Measurements from ENCODE around the gene ATP6V0D1.
A peak's percentile ranks its signal among the peaks of the same experiment; 100 is the strongest.
"Not testable (repeated sequence)": the region's sequence is repeated elsewhere in the genome, so short reads cannot be mapped to it uniquely, and the experiment has no call there.

ATP6V0D1 gene

DNA sequence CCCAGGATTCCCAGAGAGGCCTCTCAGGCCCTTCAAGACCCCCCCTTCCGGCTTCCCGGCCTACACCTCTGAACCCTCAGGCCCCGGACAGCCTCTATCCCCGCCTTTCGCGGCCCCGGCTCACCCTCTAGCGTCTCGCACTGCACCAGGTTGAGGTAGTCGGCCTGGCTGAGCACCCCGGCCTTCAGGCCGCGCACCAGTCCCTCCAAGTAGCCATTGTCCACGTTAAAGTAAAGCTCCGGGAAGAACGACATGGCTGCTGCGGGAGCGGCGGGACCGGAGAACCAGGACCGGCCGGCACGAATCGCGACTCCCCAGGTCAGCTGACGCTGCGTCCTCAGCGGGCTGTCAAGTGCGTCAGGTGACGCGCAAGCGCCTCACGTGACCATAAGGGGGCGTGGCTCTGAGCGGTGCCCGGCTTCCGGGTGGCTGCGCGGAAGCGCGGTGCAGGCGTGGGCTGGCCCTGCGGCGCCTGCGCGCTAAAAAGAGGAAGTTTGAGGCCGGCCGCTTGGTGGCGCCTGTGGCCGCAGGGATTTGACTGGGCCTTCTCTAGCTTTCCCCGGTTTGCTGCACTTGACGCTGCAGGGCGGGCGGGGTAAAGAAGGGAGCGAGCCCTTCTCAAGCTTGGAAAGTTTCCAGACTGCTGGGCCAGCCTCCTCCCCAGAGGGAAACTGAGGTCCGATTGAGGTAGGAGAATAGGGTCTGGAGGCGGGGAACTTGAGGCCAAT is at the start of gene ATP6V0D1:
Gene ATP6V0D1 (minus strand): TSS at position 325 of the 728 bp plus-strand sequence. CDS start 71 bp downstream, at position 254.
- DNase-seq, result peak; percentile 89

DNA sequence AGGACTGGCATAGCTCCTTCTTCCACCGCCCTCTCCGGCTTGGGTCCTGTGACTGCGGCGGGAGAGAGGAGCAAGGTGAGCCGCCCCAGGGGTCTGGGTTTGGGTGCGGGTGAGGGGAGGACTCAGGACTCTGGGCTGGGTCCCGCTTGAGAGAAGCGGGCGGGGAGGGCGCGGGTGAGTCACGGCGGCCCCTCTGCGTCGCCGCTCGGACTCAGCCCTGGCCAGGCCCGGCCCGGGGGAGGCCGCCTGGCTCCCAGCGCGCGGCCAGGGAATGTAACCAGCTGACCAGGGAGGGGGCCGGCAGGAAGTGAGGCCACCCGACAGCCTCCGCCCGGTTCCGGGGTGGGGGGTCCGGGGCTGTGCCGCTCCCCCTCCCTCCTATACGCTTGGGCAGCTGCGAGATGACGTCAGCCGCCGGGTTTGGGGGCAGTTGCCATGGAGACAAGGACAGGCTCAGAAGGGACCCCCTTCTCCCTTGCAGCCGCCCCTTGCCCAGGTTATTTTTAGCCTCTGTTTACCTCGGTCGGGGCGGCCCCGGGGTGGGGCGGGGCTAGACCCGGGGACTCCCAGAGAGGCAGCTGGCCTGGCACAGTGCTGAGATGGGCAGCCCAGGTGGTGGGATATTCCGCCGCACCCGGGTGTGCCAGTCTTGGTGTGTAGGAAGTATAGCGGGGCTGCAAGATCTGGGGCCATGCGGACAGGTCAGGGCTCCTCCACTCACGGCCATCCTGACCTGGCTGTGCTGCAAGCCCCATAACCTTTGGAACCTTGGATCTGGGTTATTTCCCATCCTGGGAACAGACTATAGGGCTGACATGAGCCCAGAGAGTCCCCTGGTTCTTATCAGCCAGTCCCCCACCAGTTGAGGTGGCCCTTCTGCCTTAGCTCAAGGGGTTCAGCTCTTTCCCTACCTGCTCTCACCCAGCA is 49.3 kb upstream of the ATP6V0D1 start:
- no peak for DNase-seq

DNA sequence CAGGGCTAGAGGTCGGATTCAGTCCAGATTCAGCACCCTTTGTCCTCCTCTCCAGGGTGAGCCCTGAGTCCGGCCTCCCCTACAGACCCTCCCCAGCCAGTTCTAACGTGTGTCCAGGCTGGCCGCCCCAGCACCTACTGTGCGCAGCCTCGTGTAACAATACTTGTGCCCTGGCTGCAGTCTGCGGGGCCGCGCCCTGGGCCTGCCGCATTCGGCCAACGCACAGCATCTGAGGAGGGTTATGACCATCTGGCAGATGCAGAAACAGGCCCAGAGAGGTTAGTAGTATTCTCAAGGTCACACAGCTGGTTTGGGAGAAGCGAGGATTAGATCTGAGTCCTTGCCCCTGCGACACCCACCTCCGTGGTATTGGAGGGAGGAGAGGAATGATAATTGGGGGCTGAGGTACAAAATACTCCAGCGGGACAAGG is 48.6 kb upstream of the ATP6V0D1 start:
- no peak for DNase-seq

GRCh38 chr16:67528870-67529581 is 48.1 kb upstream of the ATP6V0D1 start:
- no peak for DNase-seq

DNA sequence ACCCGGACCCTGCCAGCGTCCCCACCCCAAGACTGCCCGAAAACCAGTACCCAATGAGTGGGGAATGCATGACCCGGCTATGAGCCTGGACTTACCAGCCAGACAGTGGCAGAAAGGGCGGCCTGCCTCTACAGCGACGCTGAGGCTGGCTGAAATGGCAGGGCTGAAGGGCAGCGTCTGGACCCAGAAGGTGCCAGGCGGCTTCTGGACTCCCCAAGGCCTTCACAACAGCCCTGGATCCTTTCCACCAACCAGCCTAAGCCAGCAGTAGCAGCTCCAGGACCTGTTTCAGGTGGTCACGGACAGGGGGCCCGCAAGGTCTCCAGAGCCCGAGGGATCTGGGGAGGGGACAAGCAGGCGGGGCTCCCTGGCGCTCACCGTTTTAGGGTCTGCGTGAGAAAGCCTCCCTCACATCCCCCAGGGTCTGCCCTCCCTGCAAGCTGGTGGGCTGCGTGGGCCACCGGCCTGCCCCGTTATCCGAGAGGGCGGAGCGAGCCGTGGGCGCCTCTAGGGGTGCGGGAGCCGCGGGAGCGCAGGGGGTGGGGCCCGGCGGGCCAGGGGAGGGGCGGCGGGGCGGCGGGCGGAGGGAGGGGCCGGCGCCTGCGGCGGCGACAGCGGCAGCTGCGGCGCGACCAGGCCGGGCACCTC is 47.4 kb upstream of the ATP6V0D1 start, which contains the start of gene RIPOR1:
Gene RIPOR1 (plus strand): TSS at position 608 of the 648 bp plus-strand sequence. CDS start 9,618 bp downstream, outside the sequence.
- DNase-seq, result no peak

DNA sequence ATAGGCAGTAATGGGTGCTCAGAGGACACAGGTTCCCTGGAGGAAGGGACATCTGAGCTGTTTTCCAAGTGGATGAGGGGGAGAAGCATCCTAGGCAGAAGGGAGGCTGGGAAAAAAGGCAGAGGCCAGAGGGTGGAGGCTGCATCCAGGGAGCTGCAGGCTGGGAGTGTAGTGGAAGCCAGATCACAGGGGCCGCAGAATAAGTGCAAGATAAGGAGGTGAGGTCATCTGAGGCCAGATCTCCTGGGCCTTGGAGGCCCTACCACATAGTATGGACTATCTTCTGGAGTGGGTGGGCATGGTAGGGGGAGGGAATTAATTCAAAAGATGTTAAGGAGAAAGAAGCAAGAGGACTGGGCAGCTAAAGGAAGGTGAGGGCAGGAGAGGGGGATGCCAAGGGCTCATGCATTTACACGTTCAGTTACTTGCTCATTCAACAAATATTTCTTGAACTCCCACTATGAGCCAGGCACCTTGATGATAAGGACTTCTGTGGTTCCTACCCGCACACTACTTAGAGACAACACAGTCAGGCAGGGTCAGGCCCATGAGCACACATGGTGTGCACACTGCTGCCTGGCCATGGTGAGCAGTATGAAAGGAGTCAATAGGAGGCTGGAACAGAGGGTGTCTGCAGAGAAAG is 45.3 kb upstream of the ATP6V0D1 start:
- DNase-seq, result no peak

- no peak for DNase-seq
Observed at GRCh38 chr16:67525176-67525860, 44.4 kb upstream of the ATP6V0D1 start.

DNA sequence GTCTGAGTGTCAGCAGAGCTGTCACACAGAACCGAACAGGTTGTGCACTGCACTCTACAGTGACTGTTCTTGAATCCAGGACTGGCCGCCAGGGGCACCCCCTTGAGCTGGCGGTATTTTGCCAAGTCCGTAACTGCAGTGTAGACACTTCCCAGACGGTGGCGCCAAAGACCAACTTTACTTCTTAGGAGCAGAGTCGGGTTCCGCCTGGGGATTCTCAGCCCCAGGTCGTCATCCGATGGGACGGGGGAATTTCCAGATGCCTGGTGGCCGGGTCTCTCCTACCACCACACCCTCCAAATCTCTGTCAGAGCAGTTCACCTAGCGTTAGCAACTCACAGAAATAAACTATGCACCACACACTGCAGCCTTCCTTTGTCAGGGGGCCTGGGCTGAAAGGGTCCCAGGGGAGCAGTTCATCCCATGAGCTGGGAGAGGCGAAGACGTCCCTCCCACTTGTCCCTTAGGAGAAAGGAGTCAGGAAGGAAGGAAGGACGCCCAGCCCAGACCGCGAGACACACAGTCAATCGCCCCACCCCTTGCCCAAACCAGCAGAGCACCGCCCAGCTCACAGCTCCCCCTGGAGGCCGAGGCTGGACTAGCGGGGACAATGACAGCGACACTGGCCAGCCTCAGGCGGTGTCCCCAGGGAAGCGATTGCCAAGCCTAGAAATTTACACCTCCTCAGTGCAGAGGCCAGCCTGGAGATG is 40.3 kb upstream of the ATP6V0D1 start:
- DNase-seq, result peak; percentile 76

DNA sequence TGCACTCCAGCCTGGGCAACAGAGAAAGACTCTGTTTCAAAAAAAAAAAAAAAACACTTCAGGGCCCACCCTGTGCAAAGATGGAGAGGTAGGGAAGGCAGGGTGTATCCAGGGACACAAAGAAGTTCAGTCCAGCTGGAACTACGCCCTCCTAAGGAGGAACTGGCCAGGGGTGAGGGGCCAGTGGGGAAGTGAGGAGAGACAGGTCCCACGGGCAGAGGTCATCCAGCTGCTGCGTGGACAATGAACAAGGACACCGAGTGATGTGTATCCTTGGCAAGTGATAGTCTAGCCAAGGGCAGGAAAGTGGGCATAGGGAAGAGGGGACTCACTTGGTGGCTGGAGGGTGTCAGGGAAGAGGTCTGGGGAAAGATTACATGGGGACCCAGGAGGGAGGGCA is 38.3 kb upstream of the ATP6V0D1 start:
- DNase-seq, result no peak

DNA sequence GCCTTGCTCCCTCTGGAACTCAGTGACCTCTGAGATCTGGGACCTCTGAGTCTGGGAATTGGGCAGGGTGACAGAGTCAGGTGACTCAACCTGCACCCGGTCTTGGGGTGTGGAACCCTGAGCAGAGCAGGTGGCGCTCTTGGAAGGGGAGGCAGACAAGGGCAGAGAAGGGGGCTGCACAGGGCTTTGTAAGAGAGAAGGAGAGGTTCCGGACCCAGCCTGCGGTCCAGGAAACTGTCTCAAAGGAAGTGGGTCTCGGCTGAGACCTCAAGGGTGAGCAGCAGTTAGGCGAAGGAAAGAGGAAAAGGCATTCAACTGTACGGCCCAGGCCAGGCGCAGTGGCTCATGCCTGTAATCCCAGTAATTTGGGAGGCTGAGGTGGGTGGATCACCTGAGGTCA is 37.7 kb upstream of the ATP6V0D1 start:
- DNase-seq, result no peak

DNA sequence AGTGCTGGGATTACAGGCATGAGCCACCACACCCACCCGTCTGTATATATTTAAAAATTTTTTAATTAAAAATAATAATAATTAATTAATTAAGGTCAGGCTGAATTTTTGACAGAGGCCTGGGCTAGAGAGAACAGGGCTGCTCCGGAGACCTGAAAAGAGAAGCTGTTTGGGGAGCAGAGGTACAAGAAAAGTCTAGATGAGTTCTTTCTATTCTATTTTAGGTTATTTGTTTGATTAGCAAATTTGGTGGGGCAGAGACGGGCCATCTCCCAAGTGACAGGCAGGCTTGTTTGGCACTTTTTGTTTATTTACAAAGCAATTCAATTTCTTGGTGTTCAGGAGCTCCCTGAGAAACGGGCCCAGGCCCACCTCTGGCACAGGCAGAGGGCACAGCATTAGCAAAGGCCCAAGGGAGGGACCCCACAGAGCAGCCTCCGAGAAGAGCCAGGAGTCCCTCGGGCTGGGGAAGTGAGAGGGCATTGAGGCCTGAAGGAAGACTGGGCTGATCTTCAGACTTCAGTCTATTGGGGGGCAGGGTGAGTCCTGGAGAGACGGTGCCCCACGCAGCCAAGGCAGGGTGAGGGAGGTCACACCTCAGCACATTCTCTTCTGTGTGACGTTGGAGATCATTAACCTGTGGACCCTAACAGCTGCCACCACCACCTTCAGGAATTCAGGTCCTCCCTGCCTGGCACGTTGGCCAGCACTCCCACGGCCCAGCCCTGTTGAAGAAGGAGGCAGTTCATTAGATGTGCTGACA is 36.9 kb upstream of the ATP6V0D1 start:
- no peak for DNase-seq

DNA sequence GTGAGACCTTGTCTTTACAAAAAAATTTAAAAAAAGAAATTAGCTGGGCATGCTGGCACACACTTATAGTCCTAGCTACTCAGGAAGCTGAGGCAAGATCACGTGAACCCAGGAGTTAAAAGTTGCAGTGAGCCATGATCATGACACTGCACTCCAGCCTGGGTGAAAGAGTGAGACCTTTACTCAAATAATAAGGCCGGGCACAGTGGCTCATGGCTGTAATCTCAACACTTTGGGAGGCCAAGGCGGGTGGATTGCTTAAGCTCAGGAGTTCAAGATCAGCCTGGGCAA is 36.1 kb upstream of the ATP6V0D1 start:
- DNase-seq, result no peak

DNA sequence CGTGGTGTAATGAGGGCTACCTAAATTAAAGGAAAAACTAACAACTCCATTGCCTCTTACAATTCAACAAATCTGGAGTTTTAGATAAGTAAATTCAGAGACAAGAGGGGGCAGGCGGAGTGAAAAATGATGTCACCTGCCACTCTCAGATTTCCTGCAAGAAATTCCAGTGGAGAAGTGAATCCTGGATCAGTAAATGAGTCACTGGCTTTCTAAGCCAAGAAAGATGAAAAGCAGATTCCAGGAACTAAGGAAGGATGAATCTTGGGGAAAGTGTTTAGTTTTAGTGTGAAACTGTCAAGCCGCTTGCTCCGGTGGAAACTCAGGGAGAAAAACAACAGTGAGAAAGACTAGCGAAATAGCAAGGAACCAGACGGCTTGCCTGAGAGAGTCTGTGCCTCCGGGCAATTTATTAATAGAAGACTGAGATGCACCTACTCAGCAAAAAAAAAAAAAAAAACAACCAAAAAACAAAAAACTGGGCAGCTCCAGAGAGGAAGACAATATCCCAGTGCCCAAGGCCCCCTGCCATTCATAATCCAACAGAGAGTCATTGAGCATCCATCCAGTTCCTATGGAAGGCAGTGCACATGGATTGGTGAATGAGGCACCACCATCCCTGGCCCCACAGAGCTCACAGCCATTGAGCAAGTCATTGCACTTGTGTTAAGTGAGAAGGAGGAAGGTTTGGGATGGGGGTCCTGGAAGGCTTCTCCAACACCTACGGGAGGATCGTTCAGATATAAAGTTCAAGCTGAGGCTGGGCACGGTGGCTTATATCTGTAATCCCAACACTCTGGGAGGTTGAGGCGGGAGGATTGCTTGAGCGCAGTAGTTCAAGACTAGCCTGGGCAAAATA is 35.6 kb upstream of the ATP6V0D1 start:
- no peak for DNase-seq

DNA sequence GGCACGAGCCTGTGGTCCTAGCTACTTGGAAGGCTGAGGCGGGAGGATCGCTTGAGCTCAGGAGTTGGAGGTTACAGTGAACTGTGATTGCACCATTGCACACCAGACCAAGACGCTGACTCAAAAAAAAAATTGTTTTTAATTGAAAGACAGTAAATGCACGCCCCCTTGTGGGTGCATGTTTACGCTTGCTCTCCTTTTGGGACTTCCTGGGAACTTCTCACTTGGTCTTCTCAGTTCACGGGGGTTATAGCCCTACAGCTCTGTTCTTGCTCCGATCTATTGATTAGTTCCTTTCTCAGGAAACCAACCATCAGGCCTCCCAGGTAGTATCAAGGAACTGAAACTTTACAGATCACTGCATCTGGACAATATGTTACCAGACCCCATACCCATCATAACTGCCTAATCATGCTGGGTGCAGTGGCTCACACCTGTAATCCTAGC is 33.4 kb upstream of the ATP6V0D1 start:
- no peak for DNase-seq

DNA sequence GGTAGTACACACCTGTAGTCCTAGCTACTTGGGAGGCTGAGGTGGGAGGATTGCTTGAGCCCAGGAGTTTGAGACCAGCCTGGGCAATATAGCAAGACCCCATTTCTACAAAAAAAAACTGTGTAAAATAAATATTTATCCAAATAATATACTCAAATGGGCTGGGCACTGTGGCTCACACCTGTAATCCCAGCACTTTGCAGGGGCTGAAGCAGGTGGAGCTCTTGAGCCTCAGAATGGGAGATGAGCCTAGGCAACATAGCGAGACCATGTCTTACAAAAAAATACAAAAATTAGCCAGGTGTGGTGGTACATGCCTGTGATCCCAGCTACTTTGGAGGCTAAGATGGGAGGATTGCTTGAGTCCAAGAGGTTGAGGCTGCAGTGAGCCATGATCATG is 32.9 kb upstream of the ATP6V0D1 start:
- not testable (repeated sequence) for DNase-seq

DNA sequence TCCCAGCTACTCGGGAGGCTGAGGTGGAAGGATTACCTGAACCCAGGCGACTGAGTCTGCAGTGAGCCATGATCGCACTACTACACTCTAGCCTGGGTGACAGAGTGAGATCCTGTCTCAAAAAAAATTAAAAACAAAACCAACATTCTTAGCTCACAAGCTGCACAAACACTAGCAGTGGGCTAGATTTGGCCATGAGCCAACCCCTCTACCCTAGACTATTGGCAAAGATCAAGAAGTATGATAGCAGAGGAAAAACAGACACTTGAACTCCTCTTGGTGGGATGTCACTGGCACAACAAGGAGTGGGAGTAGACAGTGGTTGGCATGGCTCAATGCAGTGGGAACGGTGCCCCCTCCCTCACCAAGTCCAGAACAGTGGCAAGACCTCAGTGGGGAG is 28.1 kb upstream of the ATP6V0D1 start:
- DNase-seq, result no peak

DNA sequence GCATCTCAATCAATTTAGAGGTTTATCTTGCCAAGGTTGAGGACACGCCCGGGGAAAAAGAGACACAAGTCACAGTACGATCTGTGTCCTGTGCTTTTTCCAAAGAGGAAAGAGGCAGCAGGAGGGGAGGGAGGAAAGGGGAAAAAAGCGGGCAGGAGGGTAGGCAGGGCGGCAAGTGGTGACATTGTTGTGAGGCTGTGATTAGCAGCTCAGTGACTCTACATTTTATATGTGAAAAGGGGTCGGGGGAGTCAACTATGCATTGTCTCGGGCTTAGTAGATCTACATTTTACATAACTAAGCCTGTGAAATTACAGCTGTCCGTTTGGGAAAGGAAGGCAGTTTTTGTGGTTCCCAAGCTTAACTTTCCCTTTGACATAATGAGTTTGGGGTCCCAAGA is 25.5 kb upstream of the ATP6V0D1 start:
- DNase-seq, result no peak

GRCh38 chr16:67504031-67505021 is 23.4 kb upstream of the ATP6V0D1 start:
- no peak for DNase-seq

Measured in NCI-H1105 (cell line).